ENCODE results near the gene MYPN. TPM values are rescaled to one million over a fixed set of nuclear protein-coding genes. Genes with fewer than 3 reads are reported as not detected.
A peak's percentile ranks its signal among the peaks of the same experiment; 100 is the strongest.
"Not testable (repeated sequence)": the region's sequence is repeated elsewhere in the genome, so short reads cannot be mapped to it uniquely, and the experiment has no call there.

MYPN gene
- total RNA-seq, 1 experiment from 2014 or later = 0.37 TPM

DNA sequence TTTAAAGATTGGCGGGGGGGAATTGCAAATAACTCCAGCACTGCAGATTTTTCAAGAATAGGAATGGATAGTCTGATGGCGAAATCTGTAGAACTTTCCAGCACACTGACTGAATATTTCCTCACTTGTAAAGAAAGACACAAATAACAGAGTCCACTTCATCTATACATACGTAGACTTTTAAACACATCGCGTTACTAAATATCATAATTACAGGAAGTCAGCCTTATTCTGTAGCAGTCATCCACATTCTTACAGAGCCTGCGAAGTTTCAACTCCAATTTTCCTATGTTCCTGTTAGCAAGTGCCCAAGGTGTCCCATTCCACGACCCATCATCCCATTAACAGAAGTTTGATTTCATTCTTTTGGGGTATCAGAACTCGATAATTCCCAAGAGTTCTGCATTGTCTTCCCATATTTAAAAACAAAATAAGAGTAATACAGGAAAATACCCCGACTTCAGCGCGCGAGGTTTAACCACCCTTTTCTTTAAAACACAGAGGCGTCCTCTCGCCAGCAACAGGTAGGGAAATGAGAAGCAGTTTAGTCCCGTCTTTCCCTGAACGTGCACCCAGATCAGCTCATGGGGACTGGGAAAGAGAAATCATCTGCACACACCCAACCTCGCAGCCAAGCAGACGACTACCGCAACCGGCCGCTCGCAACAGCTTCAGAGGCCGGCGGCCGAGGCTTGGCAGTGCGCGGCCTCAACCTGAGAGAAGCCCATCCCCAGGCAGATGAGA is 35.1 kb upstream of the MYPN start:
- intact Hi-C loops (cut with micrococcal nuclease) = loop anchor here (1.0 to 5.0 kb wide), 2 partner anchors 190 to 217 kb away; partner anchors contain the start of gene SIRT1
- TSS peak; percentile 46 for BruUV-seq (replicated peaks)
- peak; percentile 74 for DNase-seq (ENCODE audit: unreplicated experiment)
- peak overlapping the region; percentile 95 for H3K4me3 Mint-ChIP-seq (ENCODE audit: unreplicated experiment)
- H3K4me1 Mint-ChIP-seq (ENCODE audit: insufficient read depth, unreplicated experiment) = peaks cover 12% of the 10 kb centered on the region
- H3K27me3 Mint-ChIP-seq (ENCODE audit: insufficient read depth, unreplicated experiment) = no peaks in the 10 kb centered on the region
- no peaks in the 10 kb centered on the region for H3K9me3 Mint-ChIP-seq (ENCODE audit: unreplicated experiment)
- H3K27ac Mint-ChIP-seq (ENCODE audit: low read depth, unreplicated experiment) = peak overlapping the region; percentile 93
- TF ChIP-seq, protein P1, sequence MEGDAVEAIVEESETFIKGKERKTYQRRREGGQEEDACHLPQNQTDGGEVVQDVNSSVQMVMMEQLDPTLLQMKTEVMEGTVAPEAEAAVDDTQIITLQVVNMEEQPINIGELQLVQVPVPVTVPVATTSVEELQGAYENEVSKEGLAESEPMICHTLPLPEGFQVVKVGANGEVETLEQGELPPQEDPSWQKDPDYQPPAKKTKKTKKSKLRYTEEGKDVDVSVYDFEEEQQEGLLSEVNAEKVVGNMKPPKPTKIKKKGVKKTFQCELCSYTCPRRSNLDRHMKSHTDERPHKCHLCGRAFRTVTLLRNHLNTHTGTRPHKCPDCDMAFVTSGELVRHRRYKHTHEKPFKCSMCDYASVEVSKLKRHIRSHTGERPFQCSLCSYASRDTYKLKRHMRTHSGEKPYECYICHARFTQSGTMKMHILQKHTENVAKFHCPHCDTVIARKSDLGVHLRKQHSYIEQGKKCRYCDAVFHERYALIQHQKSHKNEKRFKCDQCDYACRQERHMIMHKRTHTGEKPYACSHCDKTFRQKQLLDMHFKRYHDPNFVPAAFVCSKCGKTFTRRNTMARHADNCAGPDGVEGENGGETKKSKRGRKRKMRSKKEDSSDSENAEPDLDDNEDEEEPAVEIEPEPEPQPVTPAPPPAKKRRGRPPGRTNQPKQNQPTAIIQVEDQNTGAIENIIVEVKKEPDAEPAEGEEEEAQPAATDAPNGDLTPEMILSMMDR (IDR thresholded peaks at IDR 0.05; ENCODE audit: unreplicated experiment) = no peak
- POLR2A ChIA-PET = interaction anchor here (0.5 to 5.8 kb wide), 13 partner anchors 10 to 259 kb away, joined by 3 to 55 read pairs (median 4); partner anchors contain the start of genes HNRNPH3 and PBLD
- CTCF ChIA-PET = no interaction called here
- peaks cover 18% of the 10 kb centered on the region for H3K36me3 Mint-ChIP-seq (ENCODE audit: insufficient read depth, unreplicated experiment)

DNA sequence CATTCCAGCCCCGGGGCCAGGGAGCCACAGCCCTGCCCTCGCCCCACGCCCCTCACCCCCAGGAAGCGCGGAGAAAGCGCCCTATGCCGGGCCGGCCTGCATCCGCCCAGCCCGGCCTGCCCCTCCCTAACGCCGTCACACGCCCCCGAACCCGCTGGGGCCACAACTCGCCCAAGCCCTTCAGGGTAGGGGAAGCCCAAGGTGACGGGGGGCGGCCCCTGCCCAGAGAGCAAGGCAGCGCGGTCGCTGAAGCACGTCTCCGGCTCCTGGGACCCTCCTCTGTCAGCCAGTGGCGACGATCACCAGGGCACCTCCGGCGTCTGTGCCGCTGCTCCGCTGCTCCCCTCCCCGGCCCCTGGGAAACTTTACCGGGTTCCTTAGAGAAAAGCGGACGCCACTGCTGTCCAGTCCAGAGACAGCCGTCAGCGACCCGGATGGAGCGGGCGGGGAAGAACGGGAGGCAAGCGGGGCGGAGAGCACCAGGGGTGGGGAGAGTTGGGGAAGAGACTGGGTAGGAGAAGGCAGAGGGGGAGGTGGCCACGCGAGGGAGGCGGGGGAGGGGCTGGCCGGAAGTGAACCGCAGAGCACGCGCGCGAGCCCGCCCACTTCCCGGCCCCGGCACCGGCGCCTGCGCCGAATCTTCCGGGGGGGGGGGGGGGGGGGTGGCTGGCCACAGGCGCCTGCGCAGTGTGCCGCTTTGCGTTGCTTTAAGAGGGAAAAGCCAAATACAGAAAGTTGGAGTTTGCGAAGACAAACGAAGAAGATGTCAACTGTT is 34.3 kb upstream of the MYPN start, which contains the start of gene HERC4:
Gene HERC4, minus strand, starts transcription at position 509 of the 775 bp plus-strand sequence. CDS start 2,175 bp downstream, outside the sequence.
- POLR2A ChIA-PET = interaction anchor here (0.8 to 5.8 kb wide), 11 partner anchors 9 to 258 kb away, joined by 3 to 55 read pairs (median 5); partner anchors contain the start of genes HNRNPH3 and PBLD
- Mint-ChIP-seq H3K36me3 (ENCODE audit: insufficient read depth, unreplicated experiment) (peaks cover 10% of the 10 kb centered on the region), H3K9me3 (ENCODE audit: unreplicated experiment) (no peaks in the 10 kb centered on the region), H3K4me3 (ENCODE audit: unreplicated experiment) (peak within 1 kb of the TSS; percentile 95), H3K27me3 (ENCODE audit: insufficient read depth, unreplicated experiment) (no peaks in the 10 kb centered on the region), H3K4me1 (ENCODE audit: insufficient read depth, unreplicated experiment) (peaks cover 12% of the 10 kb centered on the region), H3K27ac (ENCODE audit: low read depth, unreplicated experiment) (peak within 1 kb of the TSS; percentile 93)
- CTCF ChIA-PET = interaction anchor here (0.7 to 4.6 kb wide), 2 partner anchors 22 to 81 kb away, joined by 3 to 35 read pairs; no protein-coding TSS in a partner anchor
- TF ChIP-seq, protein P1 (IDR thresholded peaks at IDR 0.05; ENCODE audit: unreplicated experiment) = no peak
- peak; percentile 93 for DNase-seq (ENCODE audit: unreplicated experiment)
- BruUV-seq (replicated peaks) = no TSS peak
- intact Hi-C loops (cut with micrococcal nuclease) = loop anchor here (1.0 to 5.0 kb wide), 2 partner anchors 191 to 218 kb away; partner anchors contain the start of gene SIRT1

DNA sequence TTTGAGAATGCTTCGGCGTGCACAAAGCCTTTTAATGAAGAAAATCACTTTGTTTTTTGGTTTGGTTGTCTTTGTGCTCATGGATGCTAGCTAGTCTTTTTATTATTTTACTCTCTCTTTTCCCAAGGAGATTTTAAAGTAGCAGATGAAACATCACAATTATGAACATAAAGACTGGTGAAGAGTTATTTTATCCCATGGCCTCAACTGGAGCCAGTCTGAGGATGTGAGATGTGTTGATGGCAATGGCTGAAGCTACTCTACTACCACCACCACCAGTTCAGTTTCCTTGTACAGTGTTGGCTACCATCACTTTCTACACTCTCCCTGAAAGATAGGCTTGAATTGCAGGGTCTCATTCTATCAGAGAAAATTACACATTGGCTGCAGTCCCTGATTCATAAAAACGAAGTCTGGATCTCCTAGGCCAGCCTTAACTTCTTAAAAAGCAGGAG is 33.7 kb upstream of the MYPN start:
- intact Hi-C loops (cut with micrococcal nuclease) = no loop called here
- H3K9me3 Mint-ChIP-seq (ENCODE audit: unreplicated experiment) = no peaks in the 10 kb centered on the region
- ChIA-PET POLR2A (interaction anchor here (0.8 to 5.8 kb wide), 9 partner anchors 9 to 258 kb away, joined by 3 to 55 read pairs (median 5); partner anchors contain the start of genes HNRNPH3 and PBLD), CTCF (interaction anchor here (0.7 to 4.6 kb wide), 2 partner anchors 21 to 80 kb away, joined by 3 to 35 read pairs; no protein-coding TSS in a partner anchor)
- peak overlapping the region; percentile 95 for H3K4me3 Mint-ChIP-seq (ENCODE audit: unreplicated experiment)
- H3K36me3 Mint-ChIP-seq (ENCODE audit: insufficient read depth, unreplicated experiment) = peaks cover 6% of the 10 kb centered on the region
- BruUV-seq (replicated peaks) = no TSS peak
- peak overlapping the region; percentile 93 for H3K27ac Mint-ChIP-seq (ENCODE audit: low read depth, unreplicated experiment)
- TF ChIP-seq, protein P1 (IDR thresholded peaks at IDR 0.05; ENCODE audit: unreplicated experiment) = no peak
- no peaks in the 10 kb centered on the region for H3K27me3 Mint-ChIP-seq (ENCODE audit: insufficient read depth, unreplicated experiment)
- H3K4me1 Mint-ChIP-seq (ENCODE audit: insufficient read depth, unreplicated experiment) = peaks cover 11% of the 10 kb centered on the region
- DNase-seq (ENCODE audit: unreplicated experiment) = no peak

DNA sequence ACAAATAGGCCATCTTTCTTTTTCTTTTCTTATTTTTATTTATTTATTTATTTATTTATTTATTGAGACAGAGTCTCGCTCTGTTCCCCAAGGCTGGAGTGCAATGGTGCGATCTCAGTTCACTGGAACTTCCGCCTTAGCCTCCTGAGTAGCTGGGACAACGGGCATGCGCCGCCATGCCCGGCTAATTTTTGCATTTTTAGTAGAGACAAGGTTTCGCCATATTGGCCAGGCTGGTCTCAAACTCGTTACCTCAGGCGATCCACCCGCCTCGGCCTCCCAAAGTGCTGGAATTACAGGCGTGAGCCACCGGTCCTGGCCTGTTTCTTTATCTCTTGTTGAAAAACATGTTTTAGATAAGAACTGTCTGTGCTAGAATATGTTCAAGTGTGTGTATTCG is 33.2 kb upstream of the MYPN start:
- POLR2A ChIA-PET = interaction anchor here (0.6 to 5.8 kb wide), 9 partner anchors 8 to 257 kb away, joined by 3 to 55 read pairs (median 4); partner anchors contain the start of genes HNRNPH3 and PBLD
- BruUV-seq (replicated peaks); intact Hi-C loops (cut with micrococcal nuclease); H3K4me1 Mint-ChIP-seq (ENCODE audit: insufficient read depth, unreplicated experiment); H3K36me3 Mint-ChIP-seq (ENCODE audit: insufficient read depth, unreplicated experiment); H3K27me3 Mint-ChIP-seq (ENCODE audit: insufficient read depth, unreplicated experiment); H3K4me3 Mint-ChIP-seq (ENCODE audit: unreplicated experiment); H3K9me3 Mint-ChIP-seq (ENCODE audit: unreplicated experiment); DNase-seq (ENCODE audit: unreplicated experiment); H3K27ac Mint-ChIP-seq (ENCODE audit: low read depth, unreplicated experiment): not testable (repeated sequence)
- CTCF ChIA-PET = interaction anchor here (4.6 kb wide), 1 partner anchor 80 kb away, joined by 35 read pairs; no protein-coding TSS in a partner anchor

All from MCF 10A (cell line).